Measurements from ENCODE around the gene GAGE10. TPM values are rescaled to one million over a fixed set of nuclear protein-coding genes. Genes with fewer than 3 reads are reported as not detected.

The GAGE10 gene
- total and polyA plus RNA-seq, 9 of the 15 experiments (the other 6 are each of a cell fraction or from before 2014, with no cell fraction given): 0.80 to 3.1 (median 0.96) TPM; not detected in 4

GRCh38 chrX:49310371-49310770 lies 6.9 kb downstream of the GAGE10 start:
- no TSS peak for BruUV-seq (replicated peaks)
- in situ Hi-C loops (cut with MboI): no loop called here

DNA sequence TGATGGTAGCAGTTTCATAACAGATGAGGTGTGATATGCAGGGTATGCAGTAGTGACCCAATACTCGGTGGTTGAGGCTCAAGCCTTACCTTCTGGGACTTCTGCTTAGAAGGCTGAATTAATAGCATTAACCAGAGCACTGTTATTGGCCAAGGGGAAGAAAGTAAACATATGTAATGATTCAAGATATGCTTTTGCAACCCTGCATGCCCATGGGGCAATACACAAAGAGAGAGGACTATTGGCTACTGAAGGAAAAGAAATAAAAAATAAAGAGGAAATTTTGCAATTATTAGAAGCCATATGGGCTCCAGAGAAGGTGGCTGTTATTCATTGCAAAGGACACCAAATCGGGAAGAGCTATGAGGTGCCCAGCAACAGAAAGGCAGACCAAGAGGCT lies 8.7 kb downstream of the GAGE10 start:
- Histone ChIP-seq H3K27ac (ENCODE audit: extremely low read depth, low read depth, low read length) (no peak overlapping the region), H3K4me2 (ENCODE audit: insufficient read depth, low read length) (no peak overlapping the region), H4K20me1 (replicated peaks; ENCODE audit: control insufficient read depth, insufficient read depth, low read length) (no peaks in the 10 kb centered on the region), H3K27me3 (ENCODE audit: control insufficient read depth in 2 of 2, insufficient read depth in 2 of 2, low read length in 2 of 2) (no peaks in the 10 kb centered on the region), H3K4me3 (no peak overlapping the region), H3K9me1 (ENCODE audit: control insufficient read depth, insufficient read depth, low read length) (no peaks in the 10 kb centered on the region), H3K4me1 (replicated peaks in 1 of 2; ENCODE audit: control insufficient read depth in 2 of 2, insufficient read depth in 2 of 2, low read length in 2 of 2) (peaks cover 10 to 21% of the 10 kb centered on the region in 2 experiments; a peak in 4 of 5 replicates), H3K36me3 (ENCODE audit: control insufficient read depth, insufficient read depth, low read length) (no peaks in the 10 kb centered on the region), H3K9me3 (replicated peaks; ENCODE audit: control insufficient read depth, insufficient read depth, low read depth, low read length) (no peaks in the 10 kb centered on the region), H2AFZ (ENCODE audit: low read depth, low read length) (no peak overlapping the region), H3K79me2 (ENCODE audit: control insufficient read depth, insufficient read depth, low read length) (no peaks in the 10 kb centered on the region), H3K9ac (ENCODE audit: insufficient read depth in 1 of 2, low read depth in 2 of 2, low read length in 2 of 2) (no peak overlapping the region)
- no TSS peak for BruUV-seq (replicated peaks)
- in situ Hi-C loops (cut with MboI) (no loop called here), intact Hi-C loops (cut with micrococcal nuclease) (no loop called here)
- WGBS (ENCODE audit: insufficient coverage, low coverage, missing lambda C conversion rate): 23% methylated on average over 2 of the region's 2 CpGs
- FAIRE-seq: no peak
- DNase-seq (ENCODE audit: extremely low read depth in 1 of 4, low spot score in 3 of 4): no peak
- ChIA-PET CTCF (ENCODE audit: low intra/inter-chr PET ratio) (no interaction called here), POLR2A (no interaction called here)
- no peak for ATAC-seq
- TF ChIP-seq CHAMP1 (IDR thresholded peaks at IDR 0.05) (no peak), NFXL1 (CRISPR knock-in tag; IDR thresholded peaks at IDR 0.05) (no peak), HLTF (IDR thresholded peaks at IDR 0.05) (no peak), ZNF354B (CRISPR knock-in tag; IDR thresholded peaks at IDR 0.05) (no peak)

More at GRCh38 chrX:49310371-49310770, 6.9 kb downstream of the GAGE10 start:
- ChIA-PET CTCF (ENCODE audit: low intra/inter-chr PET ratio) (no interaction called here), POLR2A (interaction anchor here (1.1 kb wide), 1 partner anchor 18 kb away, joined by 4 read pairs; no protein-coding TSS in a partner anchor)
- FAIRE-seq: no peak
- H3K4me1 ChIP-seq (replicated peaks in 1 of 2; ENCODE audit: control insufficient read depth in 2 of 2, insufficient read depth in 2 of 2, low read length in 2 of 2): peaks cover 10 to 11% of the 10 kb centered on the region in 2 experiments; a peak in 4 of 5 replicates
- no peaks in the 10 kb centered on the region for H3K79me2 ChIP-seq (ENCODE audit: control insufficient read depth, insufficient read depth, low read length)
- intact Hi-C loops (cut with micrococcal nuclease): no loop called here
- no peak for DNase-seq (ENCODE audit: extremely low read depth in 1 of 4, low spot score in 3 of 4)
- no peaks in the 10 kb centered on the region for H3K36me3 ChIP-seq (ENCODE audit: control insufficient read depth, insufficient read depth, low read length)
- ATAC-seq: no peak
- no peak overlapping the region for H3K4me2 ChIP-seq (ENCODE audit: insufficient read depth, low read length)
- H3K9ac ChIP-seq (ENCODE audit: insufficient read depth in 1 of 2, low read depth in 2 of 2, low read length in 2 of 2): no peak overlapping the region
- no peak for TF ChIP-seq ZNF408 (CRISPR knock-in tag; IDR thresholded peaks at IDR 0.05; ENCODE audit: low read depth)
- TF ChIP-seq RB1 (IDR thresholded peaks at IDR 0.05; ENCODE audit: low read depth): no peak
- TF ChIP-seq CHD1 (IDR thresholded peaks at IDR 0.05; ENCODE audit: low read length): no peak
- no peak overlapping the region for H3K4me3 ChIP-seq
- H3K9me3 ChIP-seq (replicated peaks; ENCODE audit: control insufficient read depth, insufficient read depth, low read depth, low read length): no peaks in the 10 kb centered on the region
- H4K20me1 ChIP-seq (replicated peaks; ENCODE audit: control insufficient read depth, insufficient read depth, low read length): no peaks in the 10 kb centered on the region
- H3K9me1 ChIP-seq (ENCODE audit: control insufficient read depth, insufficient read depth, low read length): no peaks in the 10 kb centered on the region
- H3K27me3 ChIP-seq (ENCODE audit: control insufficient read depth in 2 of 2, insufficient read depth in 2 of 2, low read length in 2 of 2): no peaks in the 10 kb centered on the region
- H2AFZ ChIP-seq (ENCODE audit: low read depth, low read length): no peak overlapping the region
- WGBS (ENCODE audit: insufficient coverage, low coverage, missing lambda C conversion rate): 48% methylated on average over 10 of the region's 18 CpGs
- no peak overlapping the region for H3K27ac ChIP-seq (ENCODE audit: extremely low read depth, low read depth, low read length)
